GM12878 (cell line): Measurements from ENCODE around the gene RTN4R. TPM values are rescaled to one million over a fixed set of nuclear protein-coding genes. Genes with fewer than 3 reads are reported as not detected.

Source experiments
- ATAC-seq: fragments of 200-7000 bp; cut with Tn5 transposase; 3 replicates; pipeline ENCODE4 v1.9.1; 2020; ENCODE audit warnings: mild to moderate bottlenecking, moderate library complexity
- BruUV-seq: library from RNA; stranded (reverse); fragments of 400-500 nt; replicated peaks from 2 replicates; lab custom pipeline; 2021; lab: Mats Ljungman, UMichigan
- CTCF ChIA-PET: fragments of 300-600 bp; sonication (Branson Sonifier 250); formaldehyde crosslinking; extraction: SDS; loops from one replicate; lab custom pipeline; 2021; ENCODE audit warnings: inconsistent platforms; lab: Yijun Ruan, JAX
- POLR2A ChIA-PET: fragments of 350-600 bp; formaldehyde crosslinking; extraction: SDS; loops from one replicate; lab custom pipeline; 2021; ENCODE audit warnings: inconsistent platforms; lab: Charles Lee
- RAD21 ChIA-PET: fragments of 300-600 bp; sonication (Branson Sonifier 250); formaldehyde crosslinking; loops from one replicate; lab custom pipeline; 2023; ENCODE audit warnings: antibody characterized with exemption; ENCODE audit not compliant: unreplicated experiment; lab: Charles Lee
- SMC1A ChIA-PET: fragments of 300-600 bp; sonication (Branson Sonifier 250); formaldehyde crosslinking; loops from one replicate; lab custom pipeline; 2023; ENCODE audit not compliant: unreplicated experiment, uncharacterized antibody; lab: Charles Lee
- DNase-seq: peaks from one replicate; pipeline ENCODE4 v3.0.0-alpha.2; 2011; ENCODE audit warnings: low read depth, low spot score
- FAIRE-seq: peaks from 3 replicates; lab custom pipeline; 2011; peaks lifted over from hg19 to GRCh38; lab: Jason Lieb, UNC
- H2AFZ ChIP-seq: 2 replicates; pipeline ENCODE4 v1.6.0; 2011; ENCODE audit warnings: low read depth, low read length, control low read depth; ENCODE audit not compliant: control insufficient read depth
- H3K27ac ChIP-seq: 2 replicates; pipeline ENCODE4 v1.5.1; 2011; ENCODE audit warnings: control low read depth; ENCODE audit not compliant: control insufficient read depth, insufficient read depth
- H3K27me3 ChIP-seq, 2 experiments: replicated peaks in 1 of 2; 2 replicates each; pipeline versions ENCODE4 v1.6.0 to v1.6.1; 2011; ENCODE audit warnings: low read length in 1 of 2; ENCODE audit not compliant: control insufficient read depth in 2 of 2, insufficient read depth in 2 of 2
- H3K36me3 ChIP-seq, 2 experiments: 2 replicates each; pipeline ENCODE4 v1.5.1; 2011; ENCODE audit warnings: low read length in 1 of 2; ENCODE audit not compliant: control insufficient read depth in 2 of 2, insufficient read depth in 2 of 2
- H3K4me1 ChIP-seq: 2 replicates; pipeline ENCODE4 v1.6.1; 2011; ENCODE audit warnings: mild to moderate bottlenecking, low read length, moderate library complexity, mixed read lengths; ENCODE audit not compliant: control insufficient read depth, insufficient read depth
- H3K4me2 ChIP-seq: 2 replicates; pipeline ENCODE4 v1.6.0; 2011; ENCODE audit warnings: control low read depth; ENCODE audit not compliant: control insufficient read depth, insufficient read depth
- H3K4me3 ChIP-seq: fragments of 200-600 bp; sonication (generic); 2 replicates; pipeline ENCODE4 v1.5.1; 2016
- H3K79me2 ChIP-seq: 2 replicates; pipeline ENCODE4 v1.6.0; 2011; ENCODE audit warnings: low read length; ENCODE audit not compliant: control insufficient read depth, insufficient read depth
- H3K9ac ChIP-seq: 2 replicates; pipeline ENCODE4 v1.8.0; 2011; ENCODE audit warnings: low read length, control low read depth, mixed read lengths; ENCODE audit not compliant: control insufficient read depth, insufficient read depth
- H3K9me3 ChIP-seq: replicated peaks from 3 replicates; pipeline ENCODE4 v1.5.1; 2011; ENCODE audit warnings: mild to moderate bottlenecking, low read length; ENCODE audit not compliant: control insufficient read depth, insufficient read depth
- H4K20me1 ChIP-seq: 2 replicates; pipeline ENCODE4 v1.6.0; 2011; ENCODE audit not compliant: control insufficient read depth, insufficient read depth
- CBX5 ChIP-seq: sonication (generic); IDR thresholded peaks from 2 replicates; pipeline ENCODE4 v1.6.1; 2016; ENCODE audit warnings: low read depth, moderate library complexity, mild to moderate bottlenecking, inconsistent platforms
- CHD1 ChIP-seq: IDR thresholded peaks from 2 replicates; pipeline ENCODE4 v1.6.1; 2012; ENCODE audit warnings: low read depth, low read length, improper control_type of control experiment
- CREM ChIP-seq: IDR thresholded peaks from 2 replicates; pipeline ENCODE4 v1.6.1; 2014; ENCODE audit warnings: antibody characterized with exemption, low read depth
- EED ChIP-seq: sonication (generic); IDR thresholded peaks from 2 replicates; pipeline ENCODE4 v1.6.1; 2016; ENCODE audit warnings: antibody characterized with exemption, low read depth
- KAT2A ChIP-seq: conservative IDR thresholded peaks from 2 replicates; pipeline ENCODE4 v1.6.1; 2011; ENCODE audit warnings: low read depth, low read length; ENCODE audit not compliant: control insufficient read depth
- MEF2B ChIP-seq: fragments of 450-650 bp; IDR thresholded peaks from 2 replicates; pipeline ENCODE4 v1.6.1; 2018; ENCODE audit warnings: mild to moderate bottlenecking, moderate library complexity; ENCODE audit not compliant: partially characterized antibody, poor library complexity, severe bottlenecking
- NBN ChIP-seq: fragments of 450-650 bp; IDR thresholded peaks from 2 replicates; pipeline ENCODE4 v1.6.1; 2016
- NR2C1 ChIP-seq: fragments of 450-650 bp; IDR thresholded peaks from 2 replicates; pipeline ENCODE4 v1.6.1; 2017; ENCODE audit warnings: antibody characterized with exemption, mild to moderate bottlenecking, moderate library complexity
- NR2C2 ChIP-seq: IDR thresholded peaks from 2 replicates; pipeline ENCODE4 v1.6.1; 2011; ENCODE audit warnings: borderline replicate concordance, low read depth; ENCODE audit not compliant: control insufficient read depth, insufficient read length
- SMAD1 ChIP-seq: fragments of 450-650 bp; IDR thresholded peaks from 2 replicates; pipeline ENCODE4 v1.6.1; 2018; ENCODE audit warnings: mild to moderate bottlenecking, low read depth; ENCODE audit not compliant: partially characterized antibody
- SMC3 ChIP-seq: IDR thresholded peaks from 2 replicates; pipeline ENCODE4 v1.6.1; 2011; ENCODE audit warnings: low read length, improper control_type of control experiment, borderline replicate concordance
- YY1 ChIP-seq: IDR thresholded peaks from 2 replicates; pipeline ENCODE4 v1.6.1; 2011; ENCODE audit warnings: low read depth, mild to moderate bottlenecking, low read length
- WGBS: methylation state at CpG from one replicate; pipeline ENCODE4 v1.1.6; 2016; ENCODE audit warnings: low lambda C conversion rate; ENCODE audit not compliant: insufficient replicate concordance, insufficient coverage; ENCODE audit errors: missing lambda C conversion rate; 5-methylcytosine and 5-hydroxymethylcytosine counted together
- in situ Hi-C: fragments of 300-500 bp; cut with MboI; formaldehyde crosslinking; loops from 9 replicates; pipeline ENCODE4 v1.14.3; 2018; ENCODE audit warnings: mixed read lengths
- intact Hi-C: fragments of 100-400 bp; cut with micrococcal nuclease; formaldehyde crosslinking; loops from one replicate; pipeline ENCODE4 v1.14.2; 2022; ENCODE audit not compliant: unreplicated experiment
- polyA plus RNA-seq, 11 experiments: library from polyadenylated mRNA; depleted of rRNA in 4 of 11; unstranded in 6 of 11; stranded (reverse) in 5 of 11; fragments of >200 nt; fragmentation: Nextera tagmentation in 4 of 11; fragmentation: Illumina TruSeq in 1 of 11; extraction: Ambion mirVana in 4 of 11; extraction: Trizol in 1 of 11; gene quantifications; 1 replicate in 1 of 11; 2 replicates in 10 of 11; pipeline versions ENCODE4 v1.2.1 to v1.2.3, GENCODE V29; 2011 to 2016; ENCODE audit warnings: inconsistent platforms in 2 of 11, missing spikeins in 2 of 11, low read depth in 1 of 11
- total RNA-seq, 4 experiments: library from RNA; depleted of rRNA in 3 of 4; stranded (reverse); fragments of >200 nt in 3 of 4; fragmentation: Illumina TruSeq in 1 of 4; extraction: Trizol in 1 of 4; gene quantifications; 2 replicates each; pipeline versions ENCODE4 v1.2.1 to v1.2.3, GENCODE V29; 2013 to 2021
- TF ChIP-seq, protein P1 (sequence below): fragments of 450-650 bp; IDR thresholded peaks from 2 replicates; pipeline ENCODE4 v1.6.1; 2017; ENCODE audit warnings: mild to moderate bottlenecking, moderate library complexity

The RTN4R gene
- total and polyA plus RNA-seq, 10 of the 15 experiments (the other 5 are each of a cell fraction or from before 2014, with no cell fraction given): 0.03 to 1.0 (median 0.60) TPM; not detected in 2

DNA sequence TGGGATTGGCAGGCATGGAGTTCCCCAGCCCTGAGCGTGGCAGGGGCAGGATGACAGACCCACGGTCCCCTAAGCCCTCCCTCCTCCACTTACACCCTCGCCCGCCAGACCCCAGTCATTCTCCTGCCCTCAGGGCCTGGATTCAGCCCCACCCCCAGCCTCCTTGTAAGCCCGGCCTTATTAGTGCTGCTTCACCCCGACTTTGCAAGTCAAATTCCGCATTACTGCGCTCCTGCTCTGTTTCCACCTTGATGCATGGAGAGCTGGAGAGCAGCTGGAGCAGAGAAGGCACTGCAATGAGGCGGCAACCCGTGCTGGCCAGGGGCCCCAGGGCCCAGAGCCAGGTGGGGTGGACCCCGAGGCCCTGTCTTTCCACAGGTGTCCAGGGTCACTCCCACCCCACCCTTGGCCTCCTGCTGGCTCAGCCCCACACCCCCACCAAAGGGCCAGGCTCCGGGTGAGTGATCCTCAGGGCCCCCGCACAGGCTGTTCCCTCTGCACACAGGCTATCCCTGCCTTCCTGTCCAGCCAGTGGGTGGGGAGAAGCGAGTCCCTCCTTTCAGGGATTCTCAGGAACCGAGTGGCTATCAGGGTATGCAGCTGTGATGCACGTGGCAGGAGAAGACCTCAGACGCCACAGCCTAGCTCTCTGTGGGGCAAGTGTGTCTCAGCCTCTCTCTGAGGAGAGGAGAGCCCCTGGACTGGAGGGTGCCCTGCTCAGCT, 36.4 kb downstream of the RTN4R start:
- SMC1A ChIA-PET: no interaction called here
- TF ChIP-seq CBX5: no peak
- no peak for TF ChIP-seq NR2C1
- TF ChIP-seq YY1: no peak
- TF ChIP-seq NBN: no peak
- TF ChIP-seq CREM: no peak
- TF ChIP-seq, protein P1, sequence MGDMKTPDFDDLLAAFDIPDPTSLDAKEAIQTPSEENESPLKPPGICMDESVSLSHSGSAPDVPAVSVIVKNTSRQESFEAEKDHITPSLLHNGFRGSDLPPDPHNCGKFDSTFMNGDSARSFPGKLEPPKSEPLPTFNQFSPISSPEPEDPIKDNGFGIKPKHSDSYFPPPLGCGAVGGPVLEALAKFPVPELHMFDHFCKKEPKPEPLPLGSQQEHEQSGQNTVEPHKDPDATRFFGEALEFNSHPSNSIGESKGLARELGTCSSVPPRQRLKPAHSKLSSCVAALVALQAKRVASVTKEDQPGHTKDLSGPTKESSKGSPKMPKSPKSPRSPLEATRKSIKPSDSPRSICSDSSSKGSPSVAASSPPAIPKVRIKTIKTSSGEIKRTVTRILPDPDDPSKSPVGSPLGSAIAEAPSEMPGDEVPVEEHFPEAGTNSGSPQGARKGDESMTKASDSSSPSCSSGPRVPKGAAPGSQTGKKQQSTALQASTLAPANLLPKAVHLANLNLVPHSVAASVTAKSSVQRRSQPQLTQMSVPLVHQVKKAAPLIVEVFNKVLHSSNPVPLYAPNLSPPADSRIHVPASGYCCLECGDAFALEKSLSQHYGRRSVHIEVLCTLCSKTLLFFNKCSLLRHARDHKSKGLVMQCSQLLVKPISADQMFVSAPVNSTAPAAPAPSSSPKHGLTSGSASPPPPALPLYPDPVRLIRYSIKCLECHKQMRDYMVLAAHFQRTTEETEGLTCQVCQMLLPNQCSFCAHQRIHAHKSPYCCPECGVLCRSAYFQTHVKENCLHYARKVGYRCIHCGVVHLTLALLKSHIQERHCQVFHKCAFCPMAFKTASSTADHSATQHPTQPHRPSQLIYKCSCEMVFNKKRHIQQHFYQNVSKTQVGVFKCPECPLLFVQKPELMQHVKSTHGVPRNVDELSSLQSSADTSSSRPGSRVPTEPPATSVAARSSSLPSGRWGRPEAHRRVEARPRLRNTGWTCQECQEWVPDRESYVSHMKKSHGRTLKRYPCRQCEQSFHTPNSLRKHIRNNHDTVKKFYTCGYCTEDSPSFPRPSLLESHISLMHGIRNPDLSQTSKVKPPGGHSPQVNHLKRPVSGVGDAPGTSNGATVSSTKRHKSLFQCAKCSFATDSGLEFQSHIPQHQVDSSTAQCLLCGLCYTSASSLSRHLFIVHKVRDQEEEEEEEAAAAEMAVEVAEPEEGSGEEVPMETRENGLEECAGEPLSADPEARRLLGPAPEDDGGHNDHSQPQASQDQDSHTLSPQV: no peak
- TF ChIP-seq NR2C2: no peak
- TF ChIP-seq SMAD1: no peak
- no peak for TF ChIP-seq KAT2A
- no peak for TF ChIP-seq MEF2B
- TF ChIP-seq CHD1: no peak
- TF ChIP-seq SMC3: no peak
- no peak for TF ChIP-seq EED
- H3K4me3 ChIP-seq: no peak overlapping the region
- no peaks in the 10 kb centered on the region for H3K36me3 ChIP-seq
- peaks cover 0 to 7% of the 10 kb centered on the region in 2 experiments; a peak in 3 of 4 replicates for H3K27me3 ChIP-seq
- WGBS: 7% methylated on average over 17 of the region's 17 CpGs
- intact Hi-C loops (no loop called here), in situ Hi-C loops (no loop called here)
- H3K4me2 ChIP-seq: no peak overlapping the region
- H2AFZ ChIP-seq: no peak overlapping the region
- H3K27ac ChIP-seq: no peak overlapping the region
- CTCF ChIA-PET: no interaction called here
- BruUV-seq: no TSS peak
- POLR2A ChIA-PET: no interaction called here
- H3K79me2 ChIP-seq: no peaks in the 10 kb centered on the region
- ATAC-seq (no peak), DNase-seq (no peak), FAIRE-seq (no peak)
- no peaks in the 10 kb centered on the region for H3K4me1 ChIP-seq
- no peaks in the 10 kb centered on the region for H4K20me1 ChIP-seq
- no peaks in the 10 kb centered on the region for H3K9me3 ChIP-seq
- RAD21 ChIA-PET: no interaction called here
- no peak overlapping the region for H3K9ac ChIP-seq
